ENCODE data around the gene DPP6. TPM values are rescaled to one million over a fixed set of nuclear protein-coding genes. Genes with fewer than 3 reads are reported as not detected.

DPP6 gene
- total RNA-seq, 1 donor from 2014 or later, result 0.39 TPM

- no peaks in the 10 kb centered on the region for H3K36me3 Mint-ChIP-seq
- peaks cover 15% of the 10 kb centered on the region for H3K27me3 Mint-ChIP-seq (ENCODE audit: insufficient read depth, low read depth)
- DNase-seq (ENCODE audit: low spot score), result no peak
- peaks cover 2% of the 10 kb centered on the region for H3K9me3 Mint-ChIP-seq
- Histone ChIP-seq H3K79me2 (ENCODE audit: low read depth) (no peaks in the 10 kb centered on the region), H3K4me3 (no peak overlapping the region), H4K20me1 (ENCODE audit: low read depth) (no peaks in the 10 kb centered on the region), H3F3A (ENCODE audit: low read depth) (peaks cover 3% of the 10 kb centered on the region), H3K27ac (no peak overlapping the region), H3K9ac (no peak overlapping the region), H3K9me3 (ENCODE audit: low read depth) (no peaks in the 10 kb centered on the region), H3K27me3 (no peaks in the 10 kb centered on the region), H2AFZ (replicated peaks) (no peak overlapping the region), H3K4me1 (peaks cover 23% of the 10 kb centered on the region), H3K36me3 (no peaks in the 10 kb centered on the region), H3K4me2 (no peak overlapping the region)
- peaks cover 37% of the 10 kb centered on the region for H3K4me1 Mint-ChIP-seq
- no peak overlapping the region for H3K4me3 Mint-ChIP-seq
- TF ChIP-seq EZH2 (IDR thresholded peaks at IDR 0.05), result no peak
- no peak for TF ChIP-seq CTCF (IDR thresholded peaks at IDR 0.05)
- TF ChIP-seq EZH2phosphoT487 (IDR thresholded peaks at IDR 0.05), result no peak
- H3K27ac Mint-ChIP-seq, result no peak overlapping the region
Observed at GRCh38 chr7:154840086-154840485, 787.9 kb downstream of the DPP6 start.

- Mint-ChIP-seq H3K4me3 (peak overlapping the region; percentile 46), H3K27me3 (ENCODE audit: insufficient read depth, low read depth) (peaks cover 7% of the 10 kb centered on the region)
- H3K27ac ChIP-seq, result no peak overlapping the region
Observed at GRCh38 chr7:154841731-154842331, 789.6 kb downstream of the DPP6 start.

GRCh38 chr7:154842591-154842990 lies 790.4 kb downstream of the DPP6 start:
- Mint-ChIP-seq H3K36me3 (no peaks in the 10 kb centered on the region), H3K27ac (no peak overlapping the region), H3K4me3 (no peak overlapping the region), H3K27me3 (ENCODE audit: insufficient read depth, low read depth) (peaks cover 7% of the 10 kb centered on the region), H3K9me3 (peaks cover 3% of the 10 kb centered on the region), H3K4me1 (peaks cover 29% of the 10 kb centered on the region)
- no peaks in the 10 kb centered on the region for H3K9me3 ChIP-seq (ENCODE audit: low read depth)
- H3F3A ChIP-seq (ENCODE audit: low read depth), result no peaks in the 10 kb centered on the region
- H3K9ac ChIP-seq, result no peak overlapping the region
- no peak for TF ChIP-seq CTCF (IDR thresholded peaks at IDR 0.05)
- TF ChIP-seq EZH2phosphoT487 (IDR thresholded peaks at IDR 0.05), result no peak
- TF ChIP-seq EZH2 (IDR thresholded peaks at IDR 0.05), result no peak
- H3K4me3 ChIP-seq, result no peak overlapping the region
- peaks cover 15% of the 10 kb centered on the region for H3K4me1 ChIP-seq
- H3K79me2 ChIP-seq (ENCODE audit: low read depth), result no peaks in the 10 kb centered on the region
- no peak for DNase-seq (ENCODE audit: low spot score)
- no peaks in the 10 kb centered on the region for H4K20me1 ChIP-seq (ENCODE audit: low read depth)
- no peak overlapping the region for H3K27ac ChIP-seq
- H3K4me2 ChIP-seq, result peak overlapping the region; percentile 57
- no peaks in the 10 kb centered on the region for H3K27me3 ChIP-seq
- no peak overlapping the region for H2AFZ ChIP-seq (replicated peaks)
- H3K36me3 ChIP-seq, result no peaks in the 10 kb centered on the region

More at GRCh38 chr7:154841731-154842331, 789.6 kb downstream of the DPP6 start:
- no peak overlapping the region for H2AFZ ChIP-seq (replicated peaks)
- no peaks in the 10 kb centered on the region for H3K9me3 ChIP-seq (ENCODE audit: low read depth)
- no peak overlapping the region for H3K9ac ChIP-seq
- DNase-seq (ENCODE audit: low spot score), result peak; percentile 73
- peaks cover 3% of the 10 kb centered on the region for H3F3A ChIP-seq (ENCODE audit: low read depth)
- H3K4me1 Mint-ChIP-seq, result peaks cover 33% of the 10 kb centered on the region
- no peak overlapping the region for H3K4me3 ChIP-seq
- H3K79me2 ChIP-seq (ENCODE audit: low read depth), result no peaks in the 10 kb centered on the region
- peak overlapping the region; percentile 57 for H3K27ac Mint-ChIP-seq
- TF ChIP-seq CTCF (IDR thresholded peaks at IDR 0.05) (no peak), EZH2 (IDR thresholded peaks at IDR 0.05) (no peak), EZH2phosphoT487 (IDR thresholded peaks at IDR 0.05) (no peak)
- peaks cover 15% of the 10 kb centered on the region for H3K4me1 ChIP-seq
- peaks cover 2% of the 10 kb centered on the region for H3K9me3 Mint-ChIP-seq
- no peaks in the 10 kb centered on the region for H3K36me3 ChIP-seq
- H4K20me1 ChIP-seq (ENCODE audit: low read depth), result no peaks in the 10 kb centered on the region
- peak overlapping the region; percentile 57 for H3K4me2 ChIP-seq
- H3K27me3 ChIP-seq, result no peaks in the 10 kb centered on the region
- no peaks in the 10 kb centered on the region for H3K36me3 Mint-ChIP-seq

Data from neural progenitor cell (in vitro differentiated cells).